Stimulated activated CD8-positive, alpha-beta memory T cell treated with anti-CD3 and anti-CD28 coated beads, Interleukin-4, amount 100 ng/mL, for 1 hour (primary cell): Measurements from ENCODE around the gene KRTAP12-3.

ENCODE experiments used
- DNase-seq, 2 donors: peaks; one replicate each; pipeline ENCODE4 v3.0.0-alpha.2; 2020; ENCODE audit warnings: low read depth in 2 of 2, low spot score in 1 of 2

KRTAP12-3 gene

GRCh38 chr21:44701541-44701940 is 43.8 kb downstream of the KRTAP12-3 start:
- no peak for DNase-seq

GRCh38 chr21:44702111-44702972 is 44.6 kb downstream of the KRTAP12-3 start:
- DNase-seq: no peak

GRCh38 chr21:44702973-44703730 is 45.4 kb downstream of the KRTAP12-3 start:
- DNase-seq: no peak

GRCh38 chr21:44703731-44704635 is 46.3 kb downstream of the KRTAP12-3 start:
- DNase-seq: no peak

GRCh38 chr21:44704636-44705001 is 46.9 kb downstream of the KRTAP12-3 start:
- DNase-seq: no peak

- DNase-seq: no peak
Observed at GRCh38 chr21:44706026-44706705, 48.4 kb downstream of the KRTAP12-3 start.

GRCh38 chr21:44706706-44707581 is 49.2 kb downstream of the KRTAP12-3 start:
- no peak for DNase-seq
